Endothelial cell (in vitro differentiated cells): ENCODE results near the gene IL15RA. TPM values are rescaled to one million over a fixed set of nuclear protein-coding genes. Genes with fewer than 3 reads are reported as not detected.

Experiments used
- DNase-seq: peaks from one replicate; pipeline ENCODE4 v3.0.0; 2021; ENCODE audit warnings: low spot score
- H3K27ac Mint-ChIP-seq: one replicate; pipeline ENCODE4 v1.8.0; 2021; ENCODE audit warnings: mixed read lengths, inconsistent platforms; ENCODE audit not compliant: unreplicated experiment
- H3K27me3 Mint-ChIP-seq: one replicate; pipeline ENCODE4 v1.8.0; 2021; ENCODE audit warnings: mild to moderate bottlenecking, moderate library complexity, mixed read lengths, inconsistent platforms; ENCODE audit not compliant: unreplicated experiment
- H3K36me3 Mint-ChIP-seq: one replicate; pipeline ENCODE4 v1.8.0; 2021; ENCODE audit warnings: mild to moderate bottlenecking, low read depth, mixed read lengths, inconsistent platforms; ENCODE audit not compliant: unreplicated experiment
- H3K4me1 Mint-ChIP-seq: one replicate; pipeline ENCODE4 v1.8.0; 2021; ENCODE audit warnings: mild to moderate bottlenecking, mixed read lengths, inconsistent platforms; ENCODE audit not compliant: unreplicated experiment
- H3K4me3 Mint-ChIP-seq: one replicate; pipeline ENCODE4 v1.8.0; 2021; ENCODE audit warnings: mild to moderate bottlenecking, mixed read lengths, inconsistent platforms; ENCODE audit not compliant: unreplicated experiment
- H3K9me3 Mint-ChIP-seq: one replicate; pipeline ENCODE4 v1.8.0; 2021; ENCODE audit warnings: mixed read lengths, inconsistent platforms; ENCODE audit not compliant: unreplicated experiment
- CTCF ChIP-seq: fragments of 200-600 bp; sonication (generic); IDR thresholded peaks from one replicate; pipeline ENCODE4 v1.5.0; 2021; ENCODE audit warnings: antibody characterized with exemption; ENCODE audit not compliant: unreplicated experiment
- long read RNA-seq: library from polyadenylated mRNA; unstranded; transcript quantifications from one replicate; pipeline ENCODE4 v2.0.0, GENCODE V29; 2020; ENCODE audit not compliant: unreplicated experiment
- total RNA-seq: library from RNA; stranded (reverse); fragmentation: NEBNext Ultra II Directional; extraction: Animal tissue kit (Norgen Biotek cat#: 25700); gene quantifications from one replicate; pipeline ENCODE4 v1.2.1, GENCODE V29; 2021; ENCODE audit not compliant: unreplicated experiment

IL15RA gene
- 0.97 TPM for total RNA-seq
- long read RNA-seq, result 0 reads

- peak; percentile 55 for DNase-seq
- Mint-ChIP-seq H3K9me3 (no peaks in the 10 kb centered on the region), H3K4me1 (peaks cover 8% of the 10 kb centered on the region), H3K27ac (peak within 1 kb of the TSS; percentile 42), H3K36me3 (peaks cover 3% of the 10 kb centered on the region), H3K4me3 (peak within 1 kb of the TSS; percentile 92), H3K27me3 (peaks cover 10% of the 10 kb centered on the region)
- TF ChIP-seq CTCF, result no peak
These were observed at the start of gene IL15RA for GRCh38 chr10:5977471-5978229. TSS of gene IL15RA (minus strand) at chr10:5977543. CDS start at chr10:5977492, 51 bp downstream.

DNA sequence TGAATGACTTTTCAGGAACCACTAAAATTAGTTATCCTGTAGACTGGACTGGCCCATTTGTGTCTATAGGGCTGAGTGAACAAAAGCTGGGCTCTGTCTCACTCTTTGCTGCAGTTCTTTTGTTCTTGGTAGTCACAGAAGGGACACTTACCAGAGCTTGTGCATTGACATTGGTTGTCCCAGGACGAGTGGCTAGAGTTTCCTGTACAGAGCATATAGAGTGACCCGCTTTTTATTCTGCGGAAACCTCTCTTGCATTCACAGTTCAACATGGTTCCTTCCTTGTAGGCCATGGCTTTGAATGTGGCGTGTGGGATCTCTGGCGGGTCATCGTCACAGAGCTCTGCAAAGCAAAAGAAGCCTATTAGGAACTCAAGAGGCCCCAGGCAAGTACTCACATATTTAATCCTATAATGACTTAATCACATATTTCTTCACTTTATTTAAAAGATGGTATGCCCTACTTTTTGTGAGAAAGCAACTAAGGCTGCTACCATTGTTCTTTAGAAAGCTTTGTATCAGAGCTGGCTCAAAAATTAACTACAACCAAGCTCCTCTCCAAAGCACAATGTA, 48.4 kb upstream of the IL15RA start:
- Mint-ChIP-seq H3K9me3 (peaks cover 4% of the 10 kb centered on the region), H3K27ac (no peak overlapping the region), H3K4me3 (no peak overlapping the region), H3K36me3 (no peaks in the 10 kb centered on the region), H3K4me1 (no peaks in the 10 kb centered on the region), H3K27me3 (peaks cover 6% of the 10 kb centered on the region)
- no peak for TF ChIP-seq CTCF
- no peak for DNase-seq

GRCh38 chr10:6024334-6024682, 47.0 kb upstream of the IL15RA start:
- peaks cover 7% of the 10 kb centered on the region for H3K27me3 Mint-ChIP-seq
- no peak overlapping the region for H3K27ac Mint-ChIP-seq
- DNase-seq, result no peak
- TF ChIP-seq CTCF, result no peak
- H3K4me3 Mint-ChIP-seq, result no peak overlapping the region
- no peaks in the 10 kb centered on the region for H3K9me3 Mint-ChIP-seq
- H3K36me3 Mint-ChIP-seq, result no peaks in the 10 kb centered on the region
- no peaks in the 10 kb centered on the region for H3K4me1 Mint-ChIP-seq

GRCh38 chr10:6023661-6024333, 46.5 kb upstream of the IL15RA start:
- Mint-ChIP-seq H3K27me3 (peaks cover 7% of the 10 kb centered on the region), H3K36me3 (no peaks in the 10 kb centered on the region), H3K4me1 (no peaks in the 10 kb centered on the region), H3K4me3 (no peak overlapping the region), H3K9me3 (no peaks in the 10 kb centered on the region), H3K27ac (no peak overlapping the region)
- TF ChIP-seq CTCF, result no peak
- DNase-seq, result no peak

DNA sequence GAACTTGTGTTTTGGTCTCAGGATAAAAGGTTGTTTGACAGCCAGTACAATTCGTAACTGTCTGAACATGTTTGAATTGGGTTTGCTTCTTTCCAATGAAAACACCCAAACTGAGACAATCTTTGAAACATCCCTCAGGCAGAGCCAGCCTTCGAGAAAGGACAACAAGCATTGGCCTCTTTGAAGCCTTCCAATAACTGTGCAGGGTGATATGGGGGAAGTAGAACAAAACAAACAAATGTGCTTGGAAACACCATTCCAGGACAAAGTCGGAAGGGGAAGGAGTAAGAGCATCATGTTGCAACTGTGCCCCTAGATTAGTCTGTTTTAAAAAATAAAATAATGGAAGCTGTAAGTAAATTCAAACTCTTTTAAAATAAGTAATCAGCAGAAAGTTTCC, 45.3 kb upstream of the IL15RA start:
- Mint-ChIP-seq H3K36me3 (no peaks in the 10 kb centered on the region), H3K9me3 (no peaks in the 10 kb centered on the region), H3K27ac (no peak overlapping the region), H3K27me3 (peaks cover 10% of the 10 kb centered on the region), H3K4me3 (no peak overlapping the region), H3K4me1 (no peaks in the 10 kb centered on the region)
- no peak for DNase-seq
- no peak for TF ChIP-seq CTCF
